Mesenchymal stem cell (in vitro differentiated cells and primary cell): ENCODE results near the gene SUGP1.

Experiments
- DNase-seq: peaks from one replicate; pipeline ENCODE4 v3.0.0-alpha.2; 2013
- H2AFZ ChIP-seq: one replicate; pipeline ENCODE4 v1.6.1; 2013; ENCODE audit warnings: low read depth, mild to moderate bottlenecking, control low read depth, inconsistent platforms, low read length, moderate library complexity
- H2AK5ac ChIP-seq: 2 replicates; pipeline ENCODE4 v1.6.1; 2013; ENCODE audit warnings: low read length, moderate library complexity, mild to moderate bottlenecking, inconsistent platforms; ENCODE audit not compliant: severe bottlenecking
- H2BK120ac ChIP-seq: one replicate; pipeline ENCODE4 v1.6.1; 2013; ENCODE audit warnings: low read depth, mild to moderate bottlenecking, inconsistent platforms, low read length, moderate library complexity
- H2BK12ac ChIP-seq, 2 experiments: one replicate each; pipeline ENCODE4 v1.6.1; 2013; ENCODE audit warnings: inconsistent platforms in 2 of 2, low read length in 2 of 2, mild to moderate bottlenecking in 2 of 2, moderate library complexity in 2 of 2, control low read depth in 1 of 2
- H2BK15ac ChIP-seq: one replicate; pipeline ENCODE4 v1.6.1; 2013; ENCODE audit warnings: mild to moderate bottlenecking, low read depth, inconsistent platforms; ENCODE audit not compliant: poor library complexity, severe bottlenecking
- H2BK5ac ChIP-seq: 2 replicates; pipeline ENCODE4 v1.6.1; 2013; ENCODE audit warnings: low read depth, mild to moderate bottlenecking, low read length, control low read depth, inconsistent platforms; ENCODE audit not compliant: poor library complexity, severe bottlenecking
- H3K14ac ChIP-seq, 2 experiments: one replicate each; pipeline ENCODE4 v1.6.1; 2013; ENCODE audit warnings: inconsistent platforms in 2 of 2, low read length in 2 of 2, control low read depth in 1 of 2, mild to moderate bottlenecking in 1 of 2, moderate library complexity in 1 of 2
- H3K18ac ChIP-seq, 2 experiments: one replicate each; pipeline ENCODE4 v1.6.1; 2013; ENCODE audit warnings: inconsistent platforms in 2 of 2, low read length in 2 of 2, control low read depth in 1 of 2, low read depth in 1 of 2, mild to moderate bottlenecking in 1 of 2
- H3K23ac ChIP-seq, 2 experiments: one replicate each; pipeline ENCODE4 v1.6.1; 2013; ENCODE audit warnings: inconsistent platforms in 2 of 2, low read length in 2 of 2, mild to moderate bottlenecking in 2 of 2, moderate library complexity in 2 of 2, control low read depth in 1 of 2
- H3K27ac ChIP-seq: 2 replicates; pipeline ENCODE4 v1.5.1; 2013; ENCODE audit warnings: mild to moderate bottlenecking, moderate library complexity, low read length, control low read depth, inconsistent platforms; ENCODE audit not compliant: poor library complexity, severe bottlenecking
- H3K27me3 ChIP-seq, 2 experiments: 2 replicates each; pipeline versions ENCODE4 v1.6.1 to v1.7.0; 2013; ENCODE audit warnings: low read length in 2 of 2, mild to moderate bottlenecking in 2 of 2, moderate library complexity in 2 of 2, control low read depth in 1 of 2, inconsistent platforms in 1 of 2; ENCODE audit not compliant: control insufficient read depth in 1 of 2, insufficient read depth in 1 of 2
- H3K36me3 ChIP-seq, 2 experiments: 2 replicates each; pipeline versions ENCODE4 v1.6.1 to v1.7.0; 2013; ENCODE audit warnings: low read length in 2 of 2, control low read depth in 1 of 2, inconsistent platforms in 1 of 2, low read depth in 1 of 2, mild to moderate bottlenecking in 1 of 2; ENCODE audit not compliant: insufficient read depth in 2 of 2, control insufficient read depth in 1 of 2
- H3K4ac ChIP-seq, 2 experiments: one replicate each; pipeline ENCODE4 v1.6.1; 2013; ENCODE audit warnings: inconsistent platforms in 2 of 2, low read length in 2 of 2, mild to moderate bottlenecking in 2 of 2, moderate library complexity in 2 of 2, control low read depth in 1 of 2, low read depth in 1 of 2
- H3K4me1 ChIP-seq: 2 replicates; pipeline ENCODE4 v1.6.1; 2013; ENCODE audit warnings: low read depth, low read length, control low read depth; ENCODE audit not compliant: control insufficient read depth, insufficient read depth
- H3K4me2 ChIP-seq: 2 replicates; pipeline ENCODE4 v1.6.1; 2013; ENCODE audit warnings: low read length, mild to moderate bottlenecking, inconsistent platforms; ENCODE audit not compliant: poor library complexity, severe bottlenecking
- H3K4me3 ChIP-seq, 2 experiments: 2 replicates each; pipeline versions ENCODE4 v1.5.1 to v1.7.0; 2013; ENCODE audit warnings: low read length in 2 of 2, mild to moderate bottlenecking in 2 of 2, control low read depth in 1 of 2, low read depth in 1 of 2; ENCODE audit not compliant: insufficient read depth in 1 of 2
- H3K79me1 ChIP-seq: replicated peaks from 2 replicates; pipeline ENCODE4 v1.6.1; 2013; ENCODE audit warnings: mild to moderate bottlenecking, control low read depth, low read length, inconsistent platforms; ENCODE audit not compliant: poor library complexity, severe bottlenecking
- H3K9ac ChIP-seq: 2 replicates; pipeline ENCODE4 v1.7.0; 2013; ENCODE audit warnings: mild to moderate bottlenecking, low read length, moderate library complexity
- H3K9me3 ChIP-seq: 2 replicates; pipeline ENCODE4 v1.7.0; 2013; ENCODE audit warnings: mild to moderate bottlenecking, low read length; ENCODE audit not compliant: control insufficient read depth
- H4K8ac ChIP-seq: one replicate; pipeline ENCODE4 v1.6.1; 2013; ENCODE audit warnings: inconsistent platforms, mild to moderate bottlenecking, low read length, moderate library complexity
- H4K91ac ChIP-seq: one replicate; pipeline ENCODE4 v1.6.1; 2013; ENCODE audit warnings: mild to moderate bottlenecking, low read length, inconsistent platforms
- WGBS: methylation state at CpG from one replicate; pipeline ENCODE4 v1.1.7; 2013; ENCODE audit warnings: mixed read lengths; 5-methylcytosine and 5-hydroxymethylcytosine counted together

The SUGP1 gene

DNA sequence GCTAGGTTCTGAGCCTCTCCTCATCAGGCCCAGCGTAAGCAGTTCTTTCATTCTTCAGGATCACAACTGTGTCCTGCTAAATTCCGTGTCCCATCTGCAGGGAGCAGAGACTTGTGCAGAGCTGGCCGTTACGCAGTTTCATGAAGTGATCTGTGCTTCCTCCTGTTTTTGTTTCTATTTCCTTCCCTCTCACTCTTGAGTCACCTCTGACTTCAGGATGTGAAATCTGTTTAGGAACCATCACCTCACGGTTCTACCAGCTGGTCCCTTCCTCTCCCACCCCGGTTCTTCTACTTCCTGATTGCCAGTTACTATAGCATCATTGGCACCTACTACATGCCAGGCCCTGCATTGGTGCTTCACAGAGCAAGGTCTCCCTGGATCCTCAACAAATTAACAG, 8.8 kb upstream of the SUGP1 start:
- H2BK15ac ChIP-seq: no peak overlapping the region
- H3K9me3 ChIP-seq: no peaks in the 10 kb centered on the region
- H3K4me3 ChIP-seq: no peak overlapping the region
- no peak overlapping the region for H2BK120ac ChIP-seq
- H3K36me3 ChIP-seq: peaks cover 73 to 75% of the 10 kb centered on the region in 2 experiments
- no peak overlapping the region for H3K27ac ChIP-seq
- H3K4ac ChIP-seq: no peak overlapping the region
- H2BK12ac ChIP-seq: no peak overlapping the region
- H3K14ac ChIP-seq: no peak overlapping the region
- peak overlapping the region; percentile 1 for H3K9ac ChIP-seq
- H3K23ac ChIP-seq: no peak overlapping the region
- no peak overlapping the region for H4K8ac ChIP-seq
- H3K79me1 ChIP-seq: peaks cover 33% of the 10 kb centered on the region
- DNase-seq: no peak
- 73% methylated on average over 6 of the region's 6 CpGs for WGBS
- no peaks in the 10 kb centered on the region for H3K27me3 ChIP-seq
- H2BK5ac ChIP-seq: no peak overlapping the region
- H4K91ac ChIP-seq: no peak overlapping the region
- no peak overlapping the region for H2AK5ac ChIP-seq
- no peak overlapping the region for H2AFZ ChIP-seq
- peaks cover 1% of the 10 kb centered on the region for H3K4me1 ChIP-seq
- H3K18ac ChIP-seq: no peak overlapping the region
- no peak overlapping the region for H3K4me2 ChIP-seq

DNA sequence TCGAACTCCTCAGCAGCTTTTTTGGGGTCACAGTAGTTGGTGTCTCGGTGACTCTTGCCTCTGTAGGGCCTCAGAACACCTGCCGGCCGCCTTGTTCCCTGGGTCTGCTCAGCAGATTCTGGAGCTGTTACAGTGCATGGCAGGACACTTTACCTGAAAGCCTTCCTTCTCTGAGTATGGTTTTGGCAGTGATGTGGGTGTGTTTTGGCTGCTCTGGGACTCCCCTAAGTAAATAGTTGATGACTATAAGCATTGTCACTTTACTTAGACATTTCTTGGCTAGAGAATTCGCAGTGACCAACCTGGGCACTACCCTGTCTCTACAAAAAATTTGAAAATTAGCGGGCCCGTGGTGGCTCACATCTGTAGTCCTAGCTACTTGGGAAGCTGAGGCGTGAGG, 7.4 kb upstream of the SUGP1 start:
- Histone ChIP-seq H3K9ac (no peak overlapping the region), H4K91ac (no peak overlapping the region), H3K4me3 (no peak overlapping the region), H3K36me3 (peaks cover 70% of the 10 kb centered on the region in 2 experiments), H3K27ac (no peak overlapping the region), H2BK120ac (no peak overlapping the region), H2BK15ac (no peak overlapping the region), H3K23ac (no peak overlapping the region), H2AFZ (no peak overlapping the region), H3K4me1 (peaks cover 2% of the 10 kb centered on the region), H2AK5ac (no peak overlapping the region), H3K79me1 (peaks cover 28% of the 10 kb centered on the region), H3K4ac (no peak overlapping the region), H3K4me2 (no peak overlapping the region), H4K8ac (no peak overlapping the region), H3K14ac (no peak overlapping the region), H3K18ac (no peak overlapping the region), H3K9me3 (no peaks in the 10 kb centered on the region), H3K27me3 (no peaks in the 10 kb centered on the region), H2BK12ac (no peak overlapping the region), H2BK5ac (no peak overlapping the region)
- no peak for DNase-seq
- WGBS: 97% methylated on average over 8 of the region's 8 CpGs

DNA sequence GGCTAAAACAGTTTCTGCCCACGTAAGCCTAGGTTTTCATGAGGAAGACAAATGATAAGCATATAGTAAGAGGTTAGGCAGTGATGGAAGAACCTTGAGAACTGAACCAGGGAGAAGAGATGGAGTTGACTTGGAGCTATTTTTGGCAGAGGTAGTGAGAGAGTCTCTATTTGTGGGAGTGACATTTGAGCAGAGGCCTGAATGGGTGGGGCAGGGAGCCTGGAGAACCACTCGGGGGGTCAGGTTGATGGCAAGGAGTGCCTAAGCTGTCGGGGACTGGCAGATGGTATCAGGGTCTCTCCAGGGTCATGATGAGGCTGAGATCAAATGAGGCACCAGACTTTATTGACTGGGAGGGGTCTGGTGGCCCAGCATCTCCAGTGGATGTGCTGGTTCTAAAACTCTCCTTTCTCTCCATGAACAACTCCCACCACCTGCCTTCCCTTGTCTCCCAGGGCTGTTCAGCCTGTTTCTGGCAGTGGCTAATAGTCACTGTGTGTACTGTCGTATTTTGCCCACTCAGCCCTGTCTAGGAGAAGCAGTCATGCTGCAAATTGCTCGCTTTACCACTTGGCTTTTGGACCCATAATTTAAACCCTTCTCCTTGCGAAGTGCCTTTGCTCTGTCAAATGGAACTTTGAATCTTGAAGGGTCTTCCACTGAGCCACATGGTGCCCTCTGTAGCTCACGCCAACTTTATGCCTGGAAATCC, 3.9 kb upstream of the SUGP1 start:
- no peak overlapping the region for H3K4ac ChIP-seq
- no peak overlapping the region for H2BK12ac ChIP-seq
- H3K23ac ChIP-seq: no peak overlapping the region
- no peak overlapping the region for H2AFZ ChIP-seq
- H3K14ac ChIP-seq: no peak overlapping the region
- H3K4me3 ChIP-seq: no peak overlapping the region
- no peak overlapping the region for H3K9ac ChIP-seq
- H3K4me2 ChIP-seq: no peak overlapping the region
- WGBS: 94% methylated on average over 7 of the region's 7 CpGs
- DNase-seq: no peak
- no peak overlapping the region for H4K91ac ChIP-seq
- H3K4me1 ChIP-seq: peaks cover 10% of the 10 kb centered on the region
- no peak overlapping the region for H3K27ac ChIP-seq
- H3K9me3 ChIP-seq: no peaks in the 10 kb centered on the region
- H3K18ac ChIP-seq: no peak overlapping the region
- H3K79me1 ChIP-seq: peaks cover 16% of the 10 kb centered on the region
- no peak overlapping the region for H2BK120ac ChIP-seq
- H2BK5ac ChIP-seq: no peak overlapping the region
- H2BK15ac ChIP-seq: no peak overlapping the region
- no peak overlapping the region for H2AK5ac ChIP-seq
- no peaks in the 10 kb centered on the region for H3K27me3 ChIP-seq
- peaks cover 39 to 44% of the 10 kb centered on the region in 2 experiments for H3K36me3 ChIP-seq
- H4K8ac ChIP-seq: no peak overlapping the region

DNA sequence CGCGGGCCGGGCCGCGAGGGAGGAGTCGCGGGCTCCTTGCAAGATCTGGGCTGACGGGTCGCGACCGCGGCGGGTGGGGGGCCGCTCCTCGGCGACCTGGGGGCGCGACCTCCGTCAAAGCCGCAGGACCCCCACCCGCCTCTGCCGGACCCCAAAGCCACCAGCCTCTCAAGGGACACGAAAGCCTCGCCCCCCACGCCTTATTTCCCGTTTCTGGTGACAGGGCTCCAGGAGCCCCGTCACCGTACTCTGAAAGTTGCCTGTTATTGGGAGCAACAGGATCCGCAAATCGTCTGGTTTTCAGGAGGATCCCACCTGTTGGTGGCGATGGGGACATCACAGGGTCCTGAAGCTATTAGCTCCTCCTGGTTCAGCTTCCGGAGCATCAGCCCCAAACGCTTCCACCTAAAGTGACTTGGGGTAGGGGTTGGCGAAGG, 850 bp upstream of the SUGP1 start:
- H2BK15ac ChIP-seq: peak overlapping the region; percentile 73

More for the DNA sequence above, 850 bp upstream of the SUGP1 start:
- Histone ChIP-seq H4K8ac (peak overlapping the region; percentile 96), H3K4me1 (peaks cover 14% of the 10 kb centered on the region), H2AFZ (peak overlapping the region; percentile 21), H3K9ac (peak overlapping the region; percentile 95), H3K9me3 (no peaks in the 10 kb centered on the region), H3K4me2 (peak overlapping the region; percentile 87), H3K23ac (peak overlapping the region in 1 of 2 experiments; percentile 92), H3K27ac (no peak overlapping the region), H2BK12ac (no peak overlapping the region), H3K27me3 (no peaks in the 10 kb centered on the region), H2BK5ac (no peak overlapping the region), H2AK5ac (no peak overlapping the region), H3K79me1 (peaks cover 28% of the 10 kb centered on the region), H3K36me3 (peaks cover 29 to 31% of the 10 kb centered on the region in 2 experiments), H3K18ac (peak overlapping the region; percentile 92 to 95), H3K4ac (peak overlapping the region; percentile 92 to 95), H4K91ac (peak overlapping the region; percentile 85), H3K14ac (peak overlapping the region in 1 of 2 experiments; percentile 9), H2BK120ac (peak overlapping the region; percentile 65), H3K4me3 (peak overlapping the region; percentile 83 to 99)
- DNase-seq: peak; percentile 35
- 6% methylated on average over 27 of the region's 34 CpGs for WGBS
